Stimulated activated CD8-positive, alpha-beta memory T cell treated with anti-CD3 and anti-CD28 coated beads, Interleukin-12 subunit alpha, Interleukin-12 subunit beta, amount 100 ng/mL, for 4 hours (primary cell): Measurements from ENCODE around the gene POMC.
"Not testable (repeated sequence)": the region's sequence is repeated elsewhere in the genome, so short reads cannot be mapped to it uniquely, and the experiment has no call there.

ENCODE experiments used
- DNase-seq: peaks from one replicate; pipeline ENCODE4 v3.0.0-alpha.2; 2020; ENCODE audit warnings: low read depth

The POMC gene

DNA sequence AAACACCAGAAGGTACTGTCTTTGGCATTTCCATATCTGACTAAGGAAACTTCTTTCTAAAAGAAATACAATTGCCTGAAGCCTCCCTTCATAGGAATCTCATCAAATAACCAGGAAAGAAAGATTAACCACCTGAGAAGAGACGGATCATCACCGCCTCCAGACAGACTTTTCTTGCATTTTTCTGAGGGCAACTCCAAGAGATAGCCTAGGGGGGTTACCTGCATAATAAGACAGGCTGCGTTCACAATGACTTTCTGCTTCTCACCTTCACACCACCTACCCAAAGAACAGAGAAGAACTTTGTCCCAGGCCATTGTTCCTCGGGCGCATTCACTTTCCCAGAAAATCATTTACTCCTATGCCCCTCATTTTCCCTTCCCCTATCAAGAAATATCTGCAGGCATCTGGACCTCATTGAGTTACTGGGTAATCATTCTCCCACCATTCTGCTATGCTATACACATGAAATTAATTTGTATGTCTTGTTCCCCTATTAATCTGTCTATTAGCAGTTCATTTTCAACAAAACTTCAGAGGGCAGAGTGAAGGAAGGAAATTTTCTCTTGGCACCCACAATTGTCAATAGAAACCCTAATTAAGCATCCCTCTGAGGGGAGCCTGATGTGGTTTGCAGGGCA is 8.3 kb upstream of the POMC start:
- no peak for DNase-seq

DNA sequence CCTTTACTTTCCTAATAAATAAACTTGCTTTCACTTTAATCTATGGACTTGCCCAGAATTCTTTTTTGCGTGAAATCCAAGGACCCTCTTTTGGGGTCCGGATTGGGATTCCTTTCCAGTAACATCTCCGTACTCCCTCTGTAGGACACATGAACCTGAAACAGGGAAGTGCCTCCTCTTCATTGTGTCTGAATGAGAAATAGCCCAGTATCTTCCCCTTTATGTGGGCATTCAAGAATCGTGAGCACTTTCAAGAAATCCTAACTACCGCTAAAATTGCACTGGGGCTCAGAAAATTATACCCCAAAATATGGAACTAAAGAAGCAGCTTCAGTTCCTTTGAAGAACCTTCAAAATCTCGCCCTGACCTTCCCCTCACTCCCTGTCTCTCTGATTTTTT is 7.8 kb upstream of the POMC start:
- no peak for DNase-seq

DNA sequence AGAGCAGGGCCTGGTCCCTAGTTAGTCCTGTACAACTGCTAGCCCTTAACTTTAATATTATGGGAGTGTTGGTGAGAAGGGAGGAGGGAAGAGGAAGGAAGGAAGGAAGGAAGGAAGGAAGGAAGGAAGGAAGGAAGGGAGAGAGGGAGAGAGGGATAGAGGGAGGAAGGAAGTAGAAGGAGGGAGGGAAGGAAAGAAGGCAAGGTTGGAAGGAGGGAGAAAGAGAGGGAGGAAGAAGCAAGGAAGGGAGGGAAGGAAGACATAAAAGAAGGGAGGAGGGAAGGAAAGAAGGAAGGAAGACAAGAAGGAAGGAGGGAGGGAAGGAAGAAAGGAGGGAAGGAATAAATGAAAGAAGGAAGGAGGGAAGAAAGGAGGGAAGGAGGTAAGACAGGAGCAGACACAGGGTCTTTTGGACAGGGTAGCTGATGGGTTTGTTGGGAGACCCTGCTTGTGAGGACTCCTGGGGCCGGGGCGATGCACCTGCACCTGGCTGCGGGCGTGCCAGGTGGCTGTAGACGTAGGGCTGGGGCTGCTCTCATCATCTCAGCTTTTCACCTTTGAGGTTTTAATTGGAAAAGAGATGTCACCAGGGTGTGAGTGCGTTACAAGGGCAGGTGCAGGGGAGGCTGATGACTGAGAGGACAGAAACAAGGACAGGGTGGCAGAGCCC is 5.9 kb upstream of the POMC start:
- no peak for DNase-seq

DNA sequence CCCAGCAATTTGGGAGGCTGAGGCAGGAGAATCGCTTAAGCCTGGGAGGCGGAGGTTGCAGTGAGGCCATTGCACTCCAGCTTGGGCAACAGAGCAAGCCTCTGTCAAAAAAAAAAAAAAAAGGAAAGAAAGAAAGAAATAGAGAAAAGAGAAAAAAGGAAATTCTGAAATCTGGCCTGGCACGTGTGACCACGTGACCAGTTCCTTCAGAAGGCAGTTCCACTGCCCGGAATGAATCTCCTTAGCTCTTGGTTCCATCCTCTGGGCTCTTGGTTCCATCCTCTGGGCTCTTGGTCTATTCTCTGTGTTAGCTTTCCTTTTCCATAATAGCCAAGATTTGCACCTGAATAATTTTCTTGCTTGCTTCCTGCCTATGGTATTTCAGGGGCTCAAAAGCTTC is 5.3 kb upstream of the POMC start:
- no peak for DNase-seq

DNA sequence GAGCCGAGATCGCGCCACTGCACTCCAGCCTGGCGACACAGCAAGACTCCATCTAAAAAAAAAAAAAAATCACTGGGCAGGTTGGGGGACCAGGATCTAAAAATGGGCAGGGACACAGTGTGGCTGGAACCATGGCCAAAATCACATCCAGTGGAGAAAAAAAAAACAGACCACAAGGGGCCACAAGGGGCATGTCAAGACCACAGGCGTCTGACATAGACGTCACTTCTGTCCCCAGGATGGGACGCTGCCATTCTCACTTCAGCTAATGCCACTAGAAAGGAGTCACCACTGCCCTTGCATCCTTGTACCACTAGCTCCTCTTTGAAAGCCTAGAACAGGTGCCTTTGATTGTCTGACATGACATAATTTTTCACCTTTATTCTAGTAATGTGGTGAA is 2.5 kb upstream of the POMC start:
- DNase-seq = no peak

DNA sequence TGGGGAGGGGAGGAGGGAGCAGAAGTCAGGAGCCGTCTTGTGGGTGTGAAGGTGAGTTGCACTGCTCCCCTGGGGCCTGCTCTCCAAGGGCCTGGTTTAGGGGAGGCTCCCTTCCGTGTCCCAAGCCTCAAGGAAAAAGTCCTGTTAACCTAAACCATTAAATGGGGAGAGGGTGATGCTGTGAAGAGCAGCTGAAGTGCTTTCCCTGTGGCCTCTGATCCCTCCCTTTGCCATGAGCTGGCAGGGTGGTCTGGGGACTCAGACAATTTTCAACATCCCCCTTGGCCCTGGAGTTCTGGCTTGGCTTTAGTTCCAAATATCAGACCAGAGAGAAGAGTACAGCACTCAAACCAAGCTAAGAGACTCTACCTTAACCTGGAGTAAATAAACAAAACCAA is 692 bp upstream of the POMC start:
- no peak for DNase-seq

DNA sequence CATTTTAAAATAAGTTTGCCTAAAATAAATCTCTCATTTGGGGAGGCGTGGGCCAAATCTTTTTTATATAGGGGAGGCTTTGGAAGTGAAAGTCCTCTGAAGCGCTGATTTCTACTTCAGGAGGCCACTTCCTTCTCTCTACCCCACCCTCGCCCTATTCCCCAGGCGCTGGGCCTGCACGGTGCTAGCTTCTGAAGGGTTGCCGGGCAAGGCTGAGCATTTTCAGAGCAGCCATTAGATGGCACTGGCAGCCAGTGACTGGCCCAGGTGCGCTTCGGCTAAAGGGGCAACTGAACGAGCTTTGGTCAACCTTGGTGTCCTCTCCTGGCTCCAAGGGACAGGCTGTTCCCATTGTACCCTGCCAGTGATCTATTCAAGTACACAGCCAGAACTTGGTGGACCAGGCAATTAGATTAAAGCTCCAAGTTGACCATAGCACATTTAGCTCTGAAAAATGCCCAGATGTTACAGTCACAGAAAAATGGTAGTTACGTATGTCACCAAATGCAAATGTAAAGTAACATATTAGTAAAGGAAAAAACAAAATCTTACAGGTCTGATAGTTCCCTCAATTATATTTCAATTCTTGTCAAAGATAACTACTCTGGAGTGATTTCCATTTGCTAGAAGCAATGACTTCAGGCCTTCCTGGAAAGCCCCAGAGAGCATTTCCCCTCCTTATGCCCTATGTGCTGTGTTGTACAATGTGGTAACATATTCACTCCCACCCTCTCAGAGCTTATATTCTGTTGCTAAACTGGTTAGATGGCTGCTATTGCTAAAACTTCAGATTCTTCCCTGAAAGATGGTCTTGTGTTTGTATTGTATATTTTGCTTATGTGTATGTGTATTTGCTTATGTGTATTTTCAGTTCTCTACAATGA is 2.1 kb downstream of the POMC start:
- DNase-seq = peak; percentile 8

DNA sequence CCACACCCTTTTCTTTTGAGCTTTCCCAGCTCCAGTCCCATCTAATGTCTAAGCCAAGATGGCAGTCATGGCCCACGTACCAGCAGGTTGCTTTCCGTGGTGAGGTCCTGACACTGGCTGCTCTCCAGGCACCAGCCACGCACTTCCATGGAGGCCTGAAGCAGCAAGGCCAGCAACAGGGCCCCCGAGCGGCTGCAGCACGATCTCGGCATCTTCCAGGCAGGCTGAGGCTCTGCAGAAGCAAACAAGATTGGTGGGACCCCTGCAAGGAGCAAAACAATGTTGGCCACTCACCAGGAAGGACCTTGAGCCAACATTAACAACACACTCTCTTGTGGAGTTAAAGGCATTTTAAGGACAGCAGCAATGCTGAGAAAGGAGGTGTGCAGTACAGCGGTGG is 3.8 kb downstream of the POMC start:
- DNase-seq = no peak

DNA sequence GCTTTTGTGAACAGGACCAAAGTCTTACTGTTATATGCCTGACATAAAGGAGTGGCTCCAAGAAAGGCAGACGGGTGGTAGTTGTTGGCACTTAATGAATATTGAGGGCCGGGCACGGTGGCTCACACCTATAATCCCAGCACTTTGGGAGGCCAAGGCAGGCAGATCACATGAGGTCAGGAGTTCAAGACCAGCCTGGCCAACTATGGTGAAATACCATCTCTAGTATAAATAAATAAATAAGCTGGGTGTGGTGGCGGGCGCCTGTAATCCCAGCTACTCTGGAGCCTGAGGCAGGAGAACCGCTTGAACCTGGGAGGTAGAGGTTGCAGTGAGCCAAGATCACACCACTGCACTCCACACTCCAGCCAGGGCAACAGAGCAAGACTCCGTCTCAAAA is 6.3 kb downstream of the POMC start:
- DNase-seq = not testable (repeated sequence)

DNA sequence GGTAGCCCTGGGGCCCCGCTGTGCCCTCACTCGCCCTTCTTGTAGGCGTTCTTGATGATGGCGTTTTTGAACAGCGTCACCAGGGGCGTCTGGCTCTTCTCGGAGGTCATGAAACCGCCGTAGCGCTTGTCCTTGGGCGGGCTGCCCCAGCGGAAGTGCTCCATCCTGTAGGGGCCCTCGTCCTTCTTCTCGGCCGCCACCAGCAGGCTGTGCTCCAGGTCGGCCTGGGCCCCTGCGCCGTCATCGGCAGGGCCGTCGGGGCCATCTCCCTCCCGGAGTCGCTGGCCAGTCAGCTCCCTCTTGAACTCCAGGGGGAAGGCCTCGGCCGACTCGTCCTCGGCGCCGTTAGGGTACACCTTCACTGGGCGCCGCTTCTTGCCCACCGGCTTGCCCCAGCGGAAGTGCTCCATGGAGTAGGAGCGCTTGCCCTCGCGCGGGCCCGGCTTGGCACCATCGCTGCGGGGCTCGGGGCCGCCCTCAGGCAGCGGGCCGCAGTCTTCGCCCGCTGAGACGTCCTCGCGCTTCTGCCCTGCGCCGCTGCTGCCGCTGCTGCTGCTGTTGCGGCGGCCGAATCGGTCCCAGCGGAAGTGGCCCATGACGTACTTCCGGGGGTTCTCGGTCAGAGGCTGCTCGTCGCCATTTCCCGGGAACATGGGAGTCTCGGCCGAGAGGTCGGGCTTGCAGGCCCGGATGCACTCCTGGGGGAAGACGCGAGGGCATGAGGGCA is 7.2 kb downstream of the POMC start:
- peak; percentile 62 for DNase-seq

DNA sequence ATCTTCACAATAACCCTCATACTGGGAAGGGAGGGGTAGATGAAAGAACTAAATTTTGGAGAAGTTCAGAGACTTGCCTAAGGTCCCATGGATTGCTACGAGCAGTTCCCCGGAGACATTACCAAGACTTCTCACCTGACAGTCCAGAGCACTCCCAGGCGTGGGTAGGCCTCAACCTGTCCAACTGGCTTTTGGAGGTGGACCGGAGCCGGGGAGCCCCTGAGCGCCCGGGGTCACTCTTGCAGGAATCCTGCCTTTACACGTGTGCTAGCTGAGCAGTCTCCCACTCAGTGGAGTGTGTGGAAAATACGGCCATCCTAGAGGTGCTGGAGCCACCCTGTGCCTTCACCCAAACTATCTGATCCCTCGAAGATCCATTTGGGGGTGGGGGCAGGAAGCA is 8.0 kb downstream of the POMC start:
- DNase-seq = no peak

DNA sequence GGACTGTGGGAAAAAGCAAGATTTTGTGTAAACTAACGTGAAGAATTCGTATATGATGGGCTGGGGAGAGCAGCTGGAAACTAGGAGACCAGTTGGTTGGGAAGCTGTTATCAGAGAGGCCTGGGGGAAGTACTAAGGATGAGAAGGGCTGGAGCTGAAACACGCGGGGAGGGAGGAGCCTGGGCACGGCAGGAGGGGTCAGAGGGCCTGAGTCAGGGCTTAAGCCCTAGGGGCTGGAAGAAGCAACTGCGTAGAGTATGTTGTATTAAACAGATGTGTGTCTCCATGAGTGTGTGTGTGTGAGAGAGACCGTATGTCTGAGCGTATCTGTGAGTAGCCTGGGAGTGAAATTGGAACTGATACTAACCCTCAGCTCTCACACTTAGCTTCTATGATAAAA is 8.4 kb downstream of the POMC start:
- no peak for DNase-seq

DNA sequence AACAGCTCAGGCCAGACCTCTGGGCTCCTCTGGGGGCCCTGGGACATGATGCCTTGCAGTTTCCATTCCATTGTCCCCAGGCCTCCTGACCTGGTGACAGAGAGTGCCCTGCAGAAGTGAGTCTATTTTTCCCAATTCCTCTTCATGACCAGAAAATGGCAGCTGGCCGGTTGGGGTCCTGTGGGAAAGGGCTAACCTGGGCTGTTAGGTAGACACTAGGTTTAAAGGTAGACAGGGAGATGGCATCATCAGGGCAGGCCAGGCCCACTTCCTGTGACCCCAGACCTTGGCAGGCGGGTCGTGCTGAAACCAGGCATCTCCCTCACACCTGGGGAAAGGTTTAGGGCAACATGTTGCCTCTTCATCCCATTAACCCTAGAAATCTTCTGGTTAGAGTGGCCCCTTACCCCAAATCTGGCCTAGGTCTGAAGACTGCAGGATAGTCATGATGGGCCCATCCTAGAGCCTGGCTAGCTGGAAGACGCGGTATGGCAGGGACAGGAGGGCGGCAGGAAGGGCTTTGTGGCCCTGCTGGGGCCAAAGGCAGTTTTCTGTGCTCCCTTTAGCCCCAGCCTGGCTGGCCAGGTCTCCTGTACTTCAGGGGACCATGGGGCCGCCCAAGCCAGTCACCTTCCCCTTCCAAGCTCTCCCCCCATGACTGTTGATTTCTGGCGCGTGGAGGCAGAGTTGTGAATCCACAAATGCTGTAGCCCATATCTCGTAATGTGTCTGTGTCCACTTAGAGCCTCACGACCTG is 10.1 kb downstream of the POMC start:
- DNase-seq = no peak

DNA sequence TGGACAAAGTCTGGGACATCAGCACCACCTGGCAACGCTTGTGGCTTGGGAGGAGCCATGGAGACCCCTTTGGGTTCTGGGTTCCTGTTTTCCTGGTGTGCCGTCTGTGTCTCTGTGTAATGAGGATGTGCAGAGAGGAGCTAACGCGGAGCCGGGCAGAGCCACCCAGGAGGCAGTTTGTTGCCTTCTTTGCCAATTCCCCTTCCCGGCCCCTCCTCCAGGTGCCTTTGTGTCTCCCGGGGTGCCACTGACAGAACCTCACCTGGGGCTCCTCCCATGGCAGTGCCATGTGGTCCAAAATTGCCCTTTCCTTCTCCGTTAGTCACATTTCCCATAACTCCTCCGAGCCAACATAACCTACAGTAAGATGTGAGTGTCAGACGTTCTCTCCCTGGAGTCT is 13.0 kb downstream of the POMC start:
- no peak for DNase-seq

DNA sequence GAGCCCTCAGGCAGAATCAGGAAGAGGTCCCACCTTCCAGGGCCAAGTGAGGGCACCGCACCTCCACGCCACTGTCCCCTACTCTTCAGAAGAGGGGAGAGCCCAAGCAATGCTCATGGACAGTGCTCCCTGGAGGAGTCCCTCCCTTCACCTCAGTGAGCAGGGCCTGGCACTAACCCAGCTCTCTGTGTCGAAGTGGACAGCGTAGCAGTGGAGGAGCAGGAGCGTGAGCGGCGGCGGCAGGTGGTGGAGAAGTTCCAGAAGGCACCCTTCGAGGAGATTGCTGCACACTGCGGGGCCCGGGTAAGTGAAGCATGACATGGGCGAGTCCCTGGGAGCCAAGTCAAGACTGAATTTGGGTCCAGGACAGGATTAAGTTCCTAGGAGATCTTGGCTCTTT is 16.7 kb downstream of the POMC start:
- no peak for DNase-seq

DNA sequence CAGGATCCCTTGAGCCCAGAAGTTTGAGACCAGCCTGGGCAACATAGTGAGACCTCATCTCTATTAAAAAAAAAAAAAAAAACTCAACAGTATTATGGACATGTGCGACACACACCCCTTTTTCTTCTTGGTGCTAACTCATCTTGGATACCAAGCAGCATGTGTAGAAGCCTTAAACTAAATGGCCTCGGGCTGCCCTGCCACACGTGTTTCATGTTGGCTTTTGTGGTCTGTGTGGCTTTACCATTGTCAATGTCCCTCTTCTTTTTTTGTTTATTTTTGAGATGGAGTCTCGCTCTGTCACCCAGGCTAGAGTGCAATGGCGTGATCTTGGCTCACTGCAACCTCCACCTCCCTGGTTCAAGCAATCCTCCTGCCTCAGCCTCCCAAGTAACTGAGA is 17.4 kb downstream of the POMC start:
- not testable (repeated sequence) for DNase-seq

DNA sequence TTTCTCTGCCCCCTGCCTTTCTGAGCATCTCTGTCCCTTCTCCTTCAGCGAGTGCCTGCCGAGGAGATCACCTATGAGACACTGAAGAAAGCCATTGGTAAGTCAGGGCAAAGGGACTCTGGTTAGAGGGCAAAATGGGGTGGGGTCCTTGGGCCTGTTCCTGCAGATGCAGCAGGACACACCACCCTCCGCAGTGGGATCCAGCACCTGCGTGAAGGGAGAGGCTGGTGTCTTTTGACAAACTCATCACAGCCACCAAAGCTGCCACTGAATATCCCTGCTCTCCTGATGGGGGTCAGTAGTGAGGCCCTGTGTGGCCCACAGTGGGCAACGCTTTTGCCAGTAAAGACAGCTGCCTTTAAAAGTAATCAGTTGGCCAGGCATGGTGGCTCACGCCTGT is 18.7 kb downstream of the POMC start:
- DNase-seq = no peak

DNA sequence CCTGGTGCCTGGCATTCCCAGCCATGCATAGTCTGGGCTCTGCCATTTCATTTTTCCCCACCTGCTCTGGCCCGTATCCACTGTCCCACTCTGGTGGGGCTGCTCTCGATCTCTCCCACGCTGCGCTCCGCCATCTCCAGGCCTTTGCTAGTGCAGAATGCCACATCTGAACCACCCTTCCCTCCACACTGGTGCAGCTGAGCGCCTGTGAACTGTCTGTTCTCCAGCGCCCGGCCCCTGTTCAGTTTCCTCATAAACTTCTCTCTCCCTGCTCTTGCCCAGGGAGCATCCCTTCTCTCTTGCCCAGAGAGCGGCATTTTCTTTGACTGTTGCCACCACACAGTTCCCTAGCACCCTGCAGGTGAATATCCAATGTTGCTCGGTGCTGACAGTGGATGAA is 21.5 kb downstream of the POMC start:
- no peak for DNase-seq

DNA sequence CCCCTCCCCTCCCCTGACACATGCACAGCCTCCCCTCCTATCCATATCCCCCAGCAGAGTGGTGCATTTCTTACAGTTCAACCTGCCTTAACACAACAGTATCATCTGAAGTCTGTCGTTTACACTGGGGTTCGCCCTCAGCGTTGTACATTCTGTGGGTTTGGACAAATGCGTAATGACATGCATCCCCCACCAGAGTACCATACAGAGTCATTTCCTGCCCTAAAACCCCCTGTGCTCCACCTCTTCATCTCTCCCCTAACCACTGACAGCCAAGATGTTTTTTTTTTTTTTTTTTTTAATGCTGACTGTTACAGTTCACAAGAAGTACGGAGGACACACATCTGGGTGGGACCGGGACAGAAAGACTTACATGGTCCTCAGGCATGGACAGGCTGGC is 22.6 kb downstream of the POMC start:
- no peak for DNase-seq

DNA sequence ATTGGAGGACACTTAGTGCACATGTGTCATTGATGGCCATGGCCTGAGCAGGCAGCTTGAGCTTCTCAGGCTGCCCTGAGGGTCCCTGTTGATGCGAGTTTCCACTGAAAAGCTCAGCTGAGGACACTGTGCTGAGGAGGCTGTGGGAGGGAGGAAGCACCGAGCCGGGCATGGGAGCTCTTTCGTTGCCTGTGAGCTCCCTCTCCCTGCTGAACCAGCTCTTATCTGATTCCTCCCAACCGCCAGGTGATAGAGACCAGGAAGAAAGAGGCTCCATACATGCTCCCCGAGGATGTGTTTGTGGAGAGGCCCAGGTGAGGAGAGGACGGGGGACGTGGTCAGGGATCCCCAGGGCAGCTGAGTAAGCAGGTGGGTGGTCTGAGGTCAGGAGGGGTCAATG is 27.3 kb downstream of the POMC start:
- no peak for DNase-seq

DNA sequence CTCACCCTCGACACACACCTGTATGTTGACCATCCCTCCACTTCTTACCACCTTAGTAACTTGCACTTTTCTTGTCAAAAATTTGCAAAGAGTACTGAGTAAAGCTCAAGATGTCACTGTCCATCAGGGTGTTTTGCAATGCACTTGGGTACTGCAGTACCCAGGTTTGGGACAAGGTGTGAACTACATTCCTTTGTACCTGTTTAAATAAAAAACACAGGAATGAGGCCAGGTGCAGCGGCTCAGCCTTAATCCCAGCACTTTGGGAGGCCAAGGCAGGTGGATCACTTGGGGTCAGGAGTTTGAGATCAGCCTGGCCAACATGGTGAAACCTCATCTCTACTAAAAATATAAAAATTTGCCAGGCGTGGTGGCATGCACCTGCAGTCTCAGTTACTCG is 27.8 kb downstream of the POMC start:
- DNase-seq = not testable (repeated sequence)

DNA sequence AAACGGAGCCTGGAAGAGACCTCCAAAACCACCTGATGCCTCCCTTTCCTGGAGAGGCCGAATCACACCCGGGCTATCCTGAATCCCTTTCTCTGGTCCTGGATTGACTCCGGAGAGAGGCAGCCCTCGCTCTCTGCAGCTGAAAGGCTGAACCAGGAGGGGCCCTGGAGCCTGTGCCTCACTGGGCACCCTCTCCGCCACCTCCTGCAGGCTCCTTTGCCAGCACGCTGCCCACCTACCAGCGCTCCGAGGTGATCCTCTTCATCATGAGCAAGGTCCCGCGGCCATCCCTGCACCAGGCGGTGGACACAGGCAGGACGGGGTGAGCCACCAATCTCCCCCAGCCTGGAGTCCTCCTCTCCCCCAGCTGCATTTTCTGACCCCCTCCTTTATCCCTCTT is 35.7 kb downstream of the POMC start:
- DNase-seq = no peak
